Neutrophil (primary cell): Measurements from ENCODE around the gene LIPG.
"Not testable (repeated sequence)": the region's sequence is repeated elsewhere in the genome, so short reads cannot be mapped to it uniquely, and the experiment has no call there.

Experiments used
- H3K27ac ChIP-seq: fragments of 200-600 bp; sonication (generic); 2 replicates; pipeline ENCODE4 v1.5.1; 2016; ENCODE audit warnings: mild to moderate bottlenecking, moderate library complexity
- H3K27me3 ChIP-seq: fragments of 200-600 bp; sonication (generic); 2 replicates; pipeline ENCODE4 v1.6.0; 2016; ENCODE audit warnings: mild to moderate bottlenecking
- H3K36me3 ChIP-seq: fragments of 200-600 bp; sonication (generic); 2 replicates; pipeline ENCODE4 v1.5.1; 2017
- H3K4me1 ChIP-seq, 2 experiments: fragments of 200-600 bp in 1 of 2; sonication (generic) in 1 of 2; 1 replicate in 1 of 2; 2 replicates in 1 of 2; pipeline versions ENCODE4 v1.5.1 to v1.6.1; 2013 to 2016; ENCODE audit warnings: low read depth in 1 of 2, low read length in 1 of 2, mild to moderate bottlenecking in 1 of 2, moderate library complexity in 1 of 2; ENCODE audit not compliant: control insufficient read depth in 1 of 2, insufficient read depth in 1 of 2
- H3K4me3 ChIP-seq, 2 experiments: fragments of 200-600 bp in 1 of 2; sonication (generic) in 1 of 2; 1 replicate in 1 of 2; 2 replicates in 1 of 2; pipeline ENCODE4 v1.5.1; 2013 to 2016; ENCODE audit warnings: low read depth in 1 of 2, low read length in 1 of 2, mild to moderate bottlenecking in 1 of 2, moderate library complexity in 1 of 2
- H3K9me3 ChIP-seq: fragments of 200-600 bp; sonication (generic); 2 replicates; pipeline ENCODE4 v1.5.1; 2016
- CTCF ChIP-seq: fragments of 200-600 bp; sonication (generic); IDR thresholded peaks from 2 replicates; pipeline ENCODE4 v1.5.1; 2016; ENCODE audit warnings: antibody characterized with exemption

The LIPG gene

GRCh38 chr18:49548229-49548636 lies 13.6 kb upstream of the LIPG start:
- H3K36me3 ChIP-seq, result no peaks in the 10 kb centered on the region

GRCh38 chr18:49550621-49551339 lies 11.1 kb upstream of the LIPG start:
- H3K27me3 ChIP-seq, result peaks cover 62% of the 10 kb centered on the region
- no peaks in the 10 kb centered on the region for H3K36me3 ChIP-seq
- no peak overlapping the region for H3K4me3 ChIP-seq
- no peak overlapping the region for H3K27ac ChIP-seq
- TF ChIP-seq CTCF, result no peak
- H3K9me3 ChIP-seq, result no peaks in the 10 kb centered on the region
- no peaks in the 10 kb centered on the region for H3K4me1 ChIP-seq

More at GRCh38 chr18:49548229-49548636, 13.6 kb upstream of the LIPG start:
- TF ChIP-seq CTCF, result no peak
- no peak overlapping the region for H3K4me3 ChIP-seq
- H3K27ac ChIP-seq, result no peak overlapping the region
- peaks cover 47% of the 10 kb centered on the region for H3K27me3 ChIP-seq
- H3K4me1 ChIP-seq, result no peaks in the 10 kb centered on the region
- H3K9me3 ChIP-seq, result no peaks in the 10 kb centered on the region

- H3K27ac ChIP-seq, result no peak overlapping the region
- no peaks in the 10 kb centered on the region for H3K36me3 ChIP-seq
- H3K4me1 ChIP-seq, result no peaks in the 10 kb centered on the region
- no peaks in the 10 kb centered on the region for H3K9me3 ChIP-seq
- no peak overlapping the region for H3K4me3 ChIP-seq
- H3K27me3 ChIP-seq, result peaks cover 80% of the 10 kb centered on the region
- no peak for TF ChIP-seq CTCF
These were observed 8.9 kb upstream of the LIPG start for GRCh38 chr18:49553003-49553402.

- no peaks in the 10 kb centered on the region for H3K4me1 ChIP-seq
- TF ChIP-seq CTCF, result no peak
- H3K27me3 ChIP-seq, result peaks cover 88% of the 10 kb centered on the region
- H3K36me3 ChIP-seq, result no peaks in the 10 kb centered on the region
- no peaks in the 10 kb centered on the region for H3K9me3 ChIP-seq
- no peak overlapping the region for H3K4me3 ChIP-seq
- H3K27ac ChIP-seq, result no peak overlapping the region
These were observed 6.2 kb upstream of the LIPG start for GRCh38 chr18:49555641-49556040.

GRCh38 chr18:49558356-49558755 lies 3.5 kb upstream of the LIPG start:
- Histone ChIP-seq H3K36me3 (no peaks in the 10 kb centered on the region), H3K27me3 (peaks cover 99% of the 10 kb centered on the region), H3K9me3 (no peaks in the 10 kb centered on the region), H3K4me3 (no peak overlapping the region), H3K27ac (no peak overlapping the region), H3K4me1 (peaks cover 0 to 8% of the 10 kb centered on the region in 2 experiments)
- no peak for TF ChIP-seq CTCF

GRCh38 chr18:49559326-49559931 lies 2.4 kb upstream of the LIPG start:
- peaks cover 99% of the 10 kb centered on the region for H3K27me3 ChIP-seq
- H3K4me3 ChIP-seq, H3K4me1 ChIP-seq, H3K9me3 ChIP-seq, H3K27ac ChIP-seq, H3K36me3 ChIP-seq: not testable (repeated sequence)
